H9 (cell line): Measurements from ENCODE around the gene CSF2. TPM values are rescaled to one million over a fixed set of nuclear protein-coding genes. Genes with fewer than 3 reads are reported as not detected.
A peak's percentile ranks its signal among the peaks of the same experiment; 100 is the strongest.

Source experiments
- DNase-seq: peaks from one replicate; pipeline ENCODE4 v3.0.0-alpha.2; 2017
- H2AFZ ChIP-seq: one replicate; pipeline ENCODE4 v1.6.1; 2013; ENCODE audit warnings: mild to moderate bottlenecking, low read length, control low read depth, moderate library complexity
- H2AK5ac ChIP-seq: 2 replicates; pipeline ENCODE4 v1.6.1; 2013; ENCODE audit warnings: low read length, control low read depth, mixed read lengths; ENCODE audit not compliant: insufficient read length
- H2BK120ac ChIP-seq: one replicate; pipeline ENCODE4 v1.6.1; 2013; ENCODE audit warnings: low read depth, mild to moderate bottlenecking, low read length, control low read depth, inconsistent platforms; ENCODE audit not compliant: poor library complexity, severe bottlenecking
- H2BK12ac ChIP-seq: 2 replicates; pipeline ENCODE4 v1.6.1; 2013; ENCODE audit warnings: low read length, control low read depth, mixed read lengths, low read depth; ENCODE audit not compliant: insufficient read length
- H2BK15ac ChIP-seq: 2 replicates; pipeline ENCODE4 v1.6.1; 2013; ENCODE audit warnings: low read depth, low read length, control low read depth
- H2BK20ac ChIP-seq: one replicate; pipeline ENCODE4 v1.6.1; 2013; ENCODE audit warnings: low read depth, mild to moderate bottlenecking, low read length, control low read depth, inconsistent platforms; ENCODE audit not compliant: poor library complexity, severe bottlenecking
- H2BK5ac ChIP-seq: 2 replicates; pipeline ENCODE4 v1.6.1; 2013; ENCODE audit warnings: low read length, control low read depth, mixed read lengths; ENCODE audit not compliant: insufficient read length
- H3K14ac ChIP-seq: 2 replicates; pipeline ENCODE4 v1.6.1; 2013; ENCODE audit warnings: low read length, control low read depth; ENCODE audit not compliant: insufficient read depth
- H3K18ac ChIP-seq: 2 replicates; pipeline ENCODE4 v1.6.1; 2013; ENCODE audit warnings: low read depth, mild to moderate bottlenecking, mixed read lengths, low read length, control low read depth; ENCODE audit not compliant: insufficient read length
- H3K23ac ChIP-seq: 2 replicates; pipeline ENCODE4 v1.6.1; 2013; ENCODE audit warnings: low read length, control low read depth, mixed read lengths, low read depth; ENCODE audit not compliant: insufficient read length
- H3K23me2 ChIP-seq: 2 replicates; pipeline ENCODE4 v1.6.1; 2013; ENCODE audit warnings: low read depth, mild to moderate bottlenecking, mixed read lengths, low read length, control low read depth; ENCODE audit not compliant: insufficient read length, poor library complexity, severe bottlenecking
- H3K27ac ChIP-seq: 2 replicates; pipeline ENCODE4 v1.5.1; 2013; ENCODE audit warnings: low read length, control low read depth, mixed read lengths, low read depth; ENCODE audit not compliant: insufficient read length
- H3K27me3 ChIP-seq: 2 replicates; pipeline ENCODE4 v1.6.1; 2013; ENCODE audit warnings: low read length, control low read depth, inconsistent platforms; ENCODE audit not compliant: insufficient read depth
- H3K4ac ChIP-seq: 2 replicates; pipeline ENCODE4 v1.6.1; 2013; ENCODE audit warnings: low read depth, mild to moderate bottlenecking, control low read depth, inconsistent platforms, low read length, moderate library complexity
- H3K4me1 ChIP-seq: 2 replicates; pipeline ENCODE4 v1.6.1; 2013; ENCODE audit warnings: low read length, control low read depth, inconsistent platforms; ENCODE audit not compliant: insufficient read depth
- H3K4me2 ChIP-seq: 2 replicates; pipeline ENCODE4 v1.6.1; 2013; ENCODE audit warnings: low read length, control low read depth, mixed read lengths; ENCODE audit not compliant: insufficient read length, insufficient read depth
- H3K56ac ChIP-seq: 2 replicates; pipeline ENCODE4 v1.6.1; 2013; ENCODE audit warnings: low read depth, mild to moderate bottlenecking, mixed read lengths, low read length, control low read depth; ENCODE audit not compliant: insufficient read length
- H3K79me1 ChIP-seq: 2 replicates; pipeline ENCODE4 v1.6.1; 2013; ENCODE audit warnings: low read depth, mild to moderate bottlenecking, moderate library complexity, low read length, control low read depth, inconsistent platforms; ENCODE audit not compliant: insufficient read depth, poor library complexity, severe bottlenecking
- H3K79me2 ChIP-seq: 2 replicates; pipeline ENCODE4 v1.6.1; 2013; ENCODE audit warnings: low read length, control low read depth, inconsistent platforms; ENCODE audit not compliant: insufficient read depth
- H3K9ac ChIP-seq: 2 replicates; pipeline ENCODE4 v1.6.1; 2013; ENCODE audit warnings: low read length, control low read depth, mixed read lengths; ENCODE audit not compliant: insufficient read length; ENCODE audit errors: extremely low read depth
- H3K9me3 ChIP-seq: one replicate; pipeline ENCODE4 v1.6.1; 2013; ENCODE audit warnings: low read depth, low read length, inconsistent platforms; ENCODE audit not compliant: control insufficient read depth
- H3T11ph ChIP-seq: one replicate; pipeline ENCODE4 v1.6.1; 2013; ENCODE audit warnings: mild to moderate bottlenecking, low read length, control low read depth, inconsistent platforms
- H4K20me1 ChIP-seq: one replicate; pipeline ENCODE4 v1.6.1; 2013; ENCODE audit not compliant: control insufficient read depth, insufficient read length, insufficient read depth
- H4K5ac ChIP-seq: 2 replicates; pipeline ENCODE4 v1.6.1; 2013; ENCODE audit warnings: low read depth, mild to moderate bottlenecking, mixed read lengths, low read length, control low read depth; ENCODE audit not compliant: insufficient read length
- H4K8ac ChIP-seq: replicated peaks from 2 replicates; pipeline ENCODE4 v1.6.1; 2013; ENCODE audit warnings: low read length, control low read depth, mixed read lengths, low read depth; ENCODE audit not compliant: insufficient read length
- H4K91ac ChIP-seq: 2 replicates; pipeline ENCODE4 v1.6.1; 2013; ENCODE audit warnings: low read depth, mild to moderate bottlenecking, moderate library complexity, mixed read lengths, low read length, control low read depth; ENCODE audit not compliant: insufficient read length
- H3K27ac Mint-ChIP-seq, 3 experiments: 2 replicates in 2 of 3; 3 replicates in 1 of 3; pipeline ENCODE4 v1.8.0; 2020 to 2021; ENCODE audit warnings: mixed read lengths in 3 of 3, mild to moderate bottlenecking in 1 of 3, moderate library complexity in 1 of 3
- H3K27me3 Mint-ChIP-seq: 2 replicates; pipeline ENCODE4 v1.8.0; 2021; ENCODE audit warnings: low read depth, mild to moderate bottlenecking, moderate library complexity, mixed read lengths
- H3K36me3 Mint-ChIP-seq, 3 experiments: 2 replicates in 2 of 3; 3 replicates in 1 of 3; pipeline ENCODE4 v1.8.0; 2020 to 2021; ENCODE audit warnings: low read depth in 3 of 3, mixed read lengths in 3 of 3; ENCODE audit not compliant: insufficient read depth in 1 of 3
- H3K4me1 Mint-ChIP-seq, 2 experiments: 2 replicates each; pipeline ENCODE4 v1.8.0; 2020; ENCODE audit warnings: mixed read lengths in 2 of 2
- H3K4me3 Mint-ChIP-seq, 2 experiments: 2 replicates in 1 of 2; 3 replicates in 1 of 2; pipeline ENCODE4 v1.8.0; 2020 to 2021; ENCODE audit warnings: mild to moderate bottlenecking in 2 of 2, mixed read lengths in 2 of 2, moderate library complexity in 1 of 2
- H3K9me3 Mint-ChIP-seq, 2 experiments: 2 replicates in 1 of 2; 3 replicates in 1 of 2; pipeline ENCODE4 v1.8.0; 2020; ENCODE audit warnings: mild to moderate bottlenecking in 2 of 2, mixed read lengths in 2 of 2, moderate library complexity in 1 of 2
- WGBS: extraction: QIAGEN DNeasy Blood & Tissue Kit; methylation state at CpG from one replicate; pipeline ENCODE4 v1.1.7; 2013; ENCODE audit warnings: missing lambda C conversion rate, low lambda C conversion rate, mixed read lengths; ENCODE audit not compliant: insufficient read length; ENCODE audit errors: extremely low coverage; 5-methylcytosine and 5-hydroxymethylcytosine counted together
- total RNA-seq: library from RNA; stranded (reverse); gene quantifications from 2 replicates; pipeline ENCODE4 v1.2.1, GENCODE V29; 2021
- TF ChIP-seq, protein P1 (sequence below): fragments of 200-600 bp; sonication (generic); conservative IDR thresholded peaks from 3 replicates; pipeline ENCODE4 v1.8.0; 2021; ENCODE audit warnings: antibody characterized with exemption, mild to moderate bottlenecking

Gene CSF2
- total RNA-seq, 1 experiment from 2014 or later, result not detected

DNA sequence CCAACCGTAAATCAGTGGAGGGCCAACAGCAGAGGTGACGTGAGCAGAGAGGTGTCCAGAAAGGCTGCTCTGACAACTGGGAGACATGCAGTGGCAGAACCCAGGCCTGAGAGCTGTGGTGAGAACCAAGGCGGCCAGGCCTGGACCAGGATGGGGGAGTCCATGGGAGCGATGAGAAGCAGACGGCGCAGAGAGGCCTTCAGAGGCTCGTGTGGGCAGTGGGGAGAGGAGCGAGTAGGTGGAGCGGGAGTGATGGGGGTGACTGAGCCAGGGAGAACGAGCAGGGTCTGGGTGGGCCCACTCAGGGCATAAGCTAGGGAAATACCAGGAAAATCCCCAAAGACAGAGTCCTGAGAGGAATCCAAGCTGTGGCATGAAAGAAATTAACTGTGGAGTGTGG lies 21.1 kb upstream of the CSF2 start:
- Histone ChIP-seq H2BK20ac (no peak overlapping the region), H3K23me2 (no peaks in the 10 kb centered on the region), H3K4me1 (no peaks in the 10 kb centered on the region), H2BK15ac (no peak overlapping the region), H3K18ac (no peak overlapping the region), H2BK5ac (no peak overlapping the region), H3K27ac (no peak overlapping the region), H3K9me3 (no peaks in the 10 kb centered on the region), H4K8ac (no peak overlapping the region), H2BK120ac (no peak overlapping the region), H3K27me3 (no peaks in the 10 kb centered on the region), H2AK5ac (no peak overlapping the region), H3K79me1 (no peaks in the 10 kb centered on the region), H3K23ac (no peak overlapping the region), H2BK12ac (no peak overlapping the region), H4K91ac (no peak overlapping the region), H2AFZ (no peak overlapping the region), H3K56ac (no peak overlapping the region), H3K4ac (no peak overlapping the region), H3T11ph (no peak overlapping the region), H3K79me2 (no peaks in the 10 kb centered on the region), H4K5ac (no peak overlapping the region), H3K4me2 (no peak overlapping the region), H3K14ac (peak overlapping the region; percentile 52; the same call in 1 of the 2 replicates), H3K9ac (no peak overlapping the region), H4K20me1 (no peaks in the 10 kb centered on the region)
- Mint-ChIP-seq H3K4me3 (no peak overlapping the region), H3K9me3 (no peaks in the 10 kb centered on the region), H3K27me3 (peaks cover 3% of the 10 kb centered on the region), H3K36me3 (no peaks in the 10 kb centered on the region), H3K27ac (peak overlapping the region in 1 of 3 experiments; percentile 79; a peak in 3 of 7 replicates), H3K4me1 (0 out of 4 replicates have a peak, but pooled peaks cover 0 to 3% of the 10 kb centered on the region in 2 experiments)
- peak; percentile 8 for DNase-seq
- WGBS, result no CpG with 5 or more reads among the region's 10 CpGs
- TF ChIP-seq, protein P1, sequence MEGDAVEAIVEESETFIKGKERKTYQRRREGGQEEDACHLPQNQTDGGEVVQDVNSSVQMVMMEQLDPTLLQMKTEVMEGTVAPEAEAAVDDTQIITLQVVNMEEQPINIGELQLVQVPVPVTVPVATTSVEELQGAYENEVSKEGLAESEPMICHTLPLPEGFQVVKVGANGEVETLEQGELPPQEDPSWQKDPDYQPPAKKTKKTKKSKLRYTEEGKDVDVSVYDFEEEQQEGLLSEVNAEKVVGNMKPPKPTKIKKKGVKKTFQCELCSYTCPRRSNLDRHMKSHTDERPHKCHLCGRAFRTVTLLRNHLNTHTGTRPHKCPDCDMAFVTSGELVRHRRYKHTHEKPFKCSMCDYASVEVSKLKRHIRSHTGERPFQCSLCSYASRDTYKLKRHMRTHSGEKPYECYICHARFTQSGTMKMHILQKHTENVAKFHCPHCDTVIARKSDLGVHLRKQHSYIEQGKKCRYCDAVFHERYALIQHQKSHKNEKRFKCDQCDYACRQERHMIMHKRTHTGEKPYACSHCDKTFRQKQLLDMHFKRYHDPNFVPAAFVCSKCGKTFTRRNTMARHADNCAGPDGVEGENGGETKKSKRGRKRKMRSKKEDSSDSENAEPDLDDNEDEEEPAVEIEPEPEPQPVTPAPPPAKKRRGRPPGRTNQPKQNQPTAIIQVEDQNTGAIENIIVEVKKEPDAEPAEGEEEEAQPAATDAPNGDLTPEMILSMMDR, result no peak
